Ureter (tissue), 1 donor: ENCODE measurements around the gene TECPR2. TPM values are rescaled to one million over a fixed set of nuclear protein-coding genes. Genes with fewer than 3 reads are reported as not detected.

Experiments
- DNase-seq: peaks from one replicate; pipeline ENCODE4 v3.0.0-alpha.2; 2020; ENCODE audit warnings: low spot score
- total RNA-seq: library from RNA; stranded (reverse); gene quantifications from one replicate; pipeline ENCODE4 v1.2.4, GENCODE V29; 2023
- donor health status: DM: yes; HTN: yes; CAD: no.

The TECPR2 gene
- total RNA-seq, 1 donor from 2014 or later, result 36.3 TPM

DNA sequence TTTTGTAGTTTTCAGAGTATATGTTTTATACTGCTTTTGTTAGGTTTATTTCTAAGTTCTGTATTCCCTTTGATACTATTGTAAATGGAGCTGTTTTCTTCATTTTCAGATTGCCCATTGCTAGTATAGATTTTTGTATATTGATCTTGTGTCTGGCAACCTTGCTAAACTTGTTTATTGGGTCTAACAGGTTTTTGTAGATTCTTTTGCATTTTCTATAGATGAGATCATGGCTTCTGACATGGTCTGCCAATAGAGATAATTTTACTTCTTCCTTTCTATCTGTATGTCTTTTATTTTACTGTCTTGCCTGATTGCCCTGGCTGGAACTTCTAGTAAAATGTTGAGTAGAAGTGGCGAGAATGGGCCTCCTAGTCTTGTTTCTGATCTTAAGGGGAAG is 106.5 kb downstream of the TECPR2 start:
- no peak for DNase-seq

- DNase-seq, result no peak
These were observed 109.4 kb downstream of the TECPR2 start for GRCh38 chr14:102471921-102472790.

DNA sequence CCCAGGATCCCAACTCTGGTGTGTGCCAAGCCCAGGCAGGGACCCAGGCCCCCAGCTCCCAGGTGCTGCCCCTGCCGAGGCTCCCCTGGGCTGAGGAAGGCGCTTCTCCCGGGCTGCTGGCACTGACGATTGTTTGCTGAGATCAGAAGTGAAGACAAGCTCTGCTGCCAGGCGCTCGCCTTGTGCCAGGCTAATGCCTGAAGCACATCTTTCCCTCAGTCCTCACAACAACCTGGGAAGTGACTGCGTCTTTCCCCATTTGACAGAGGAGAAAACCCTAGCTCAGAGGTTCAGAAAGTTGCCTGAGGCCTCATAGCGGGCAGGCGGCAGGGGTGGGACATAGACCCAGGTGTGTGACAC is 110.0 kb downstream of the TECPR2 start:
- no peak for DNase-seq

DNA sequence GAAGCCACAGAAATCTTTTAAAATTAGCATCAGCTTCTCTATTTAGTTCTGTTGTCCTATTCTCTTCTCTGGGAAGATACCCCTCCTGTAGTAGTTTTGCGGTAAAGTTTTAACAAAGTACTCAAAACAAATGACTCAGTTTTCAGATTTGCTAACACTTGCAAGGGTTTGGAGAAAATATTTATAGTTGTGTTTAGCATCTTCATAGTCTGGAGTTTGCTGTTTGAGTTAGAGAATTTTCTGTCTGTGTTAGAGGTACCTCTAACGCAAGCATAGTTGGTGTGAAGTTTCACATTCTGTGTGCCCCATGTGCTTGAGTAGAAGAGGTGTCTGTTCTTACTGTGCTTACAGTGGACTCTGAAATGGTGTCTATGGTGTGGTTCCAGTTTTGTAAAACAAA is 110.8 kb downstream of the TECPR2 start:
- no peak for DNase-seq

- peak; percentile 69 for DNase-seq
These were observed 112.2 kb downstream of the TECPR2 start for GRCh38 chr14:102474934-102475333.

DNA sequence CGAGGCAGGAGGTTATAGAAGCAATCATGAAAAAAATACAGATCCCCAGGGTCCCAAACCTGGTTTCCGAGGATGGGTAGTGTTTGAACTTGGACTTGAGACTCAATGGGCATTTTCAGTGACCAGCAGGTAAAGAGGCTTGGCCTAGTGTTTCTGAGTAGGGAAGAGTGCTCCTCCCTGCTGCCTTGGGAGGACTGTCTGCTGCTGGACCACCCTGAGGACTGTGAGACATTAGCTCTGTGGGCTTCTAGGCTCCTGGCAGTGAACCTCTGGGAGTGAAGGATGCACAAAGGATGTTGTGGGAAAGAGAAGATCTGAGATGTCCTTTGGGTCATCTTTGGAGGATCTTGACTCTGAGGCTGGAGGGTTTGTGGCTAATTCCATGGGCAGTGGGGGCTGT is 116.4 kb downstream of the TECPR2 start:
- no peak for DNase-seq

DNA sequence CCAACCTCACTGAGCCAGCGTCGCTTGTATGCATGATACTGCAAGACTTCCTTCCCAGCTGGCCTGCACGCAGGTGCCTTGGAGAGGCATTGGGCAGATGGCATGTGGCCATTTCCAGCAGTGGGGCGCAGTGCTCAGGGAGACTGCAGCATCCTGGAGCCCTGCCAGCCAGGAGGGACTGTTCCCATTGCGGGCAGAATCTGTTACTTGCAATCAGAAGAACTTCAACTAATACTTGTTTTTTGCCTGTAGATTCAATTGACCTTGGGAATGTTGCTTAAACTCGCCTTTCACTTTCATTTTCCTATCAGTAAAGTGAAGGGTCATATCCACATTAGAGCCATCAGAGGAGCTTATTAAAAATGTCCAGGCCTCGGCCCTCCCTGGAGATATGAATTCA is 117.0 kb downstream of the TECPR2 start:
- DNase-seq, result no peak

- no peak for DNase-seq
These were observed 118.6 kb downstream of the TECPR2 start for GRCh38 chr14:102481371-102481770.

DNA sequence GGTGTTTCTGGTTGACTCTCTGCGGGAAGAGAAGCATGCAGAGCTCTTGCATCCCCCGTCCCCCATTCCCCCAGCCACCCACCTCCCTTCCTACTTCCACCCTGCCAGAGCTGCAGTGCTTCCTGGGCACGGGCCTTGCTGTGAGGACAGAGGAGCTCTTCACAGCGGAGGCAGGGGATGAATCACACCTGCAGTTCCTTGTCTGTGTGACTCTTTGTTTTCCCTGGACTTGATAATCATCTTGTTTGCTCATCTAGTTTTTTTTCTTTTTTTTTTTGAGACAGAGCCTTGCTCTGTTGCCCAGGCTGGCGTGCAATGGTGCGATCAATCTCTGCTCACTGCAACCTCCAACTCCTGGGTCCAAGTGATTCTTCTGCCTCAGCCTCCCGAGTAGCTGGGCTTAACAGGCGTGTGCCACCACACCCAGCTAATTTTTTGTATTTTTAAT is 119.1 kb downstream of the TECPR2 start:
- DNase-seq, result no peak

DNA sequence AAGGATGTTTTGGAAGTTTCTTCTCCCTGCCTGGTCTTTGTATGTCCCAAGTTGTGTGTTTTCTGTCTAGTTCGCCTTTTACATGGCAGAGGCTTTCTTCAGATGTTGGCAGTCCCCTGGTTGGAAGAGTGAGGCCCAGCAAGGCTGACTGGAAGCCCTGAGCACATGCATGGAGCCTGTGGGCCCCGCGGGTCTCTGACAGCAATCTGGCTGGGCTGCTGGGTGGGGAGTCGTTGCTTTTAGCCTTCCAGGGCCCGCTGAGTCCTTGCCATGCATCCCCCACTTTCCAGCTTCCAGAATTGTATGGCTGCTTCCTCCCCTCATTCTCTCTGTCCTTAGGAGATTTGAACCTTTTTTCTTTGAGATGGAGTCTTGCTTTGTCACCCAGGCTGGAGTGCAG is 121.6 kb downstream of the TECPR2 start:
- no peak for DNase-seq

DNA sequence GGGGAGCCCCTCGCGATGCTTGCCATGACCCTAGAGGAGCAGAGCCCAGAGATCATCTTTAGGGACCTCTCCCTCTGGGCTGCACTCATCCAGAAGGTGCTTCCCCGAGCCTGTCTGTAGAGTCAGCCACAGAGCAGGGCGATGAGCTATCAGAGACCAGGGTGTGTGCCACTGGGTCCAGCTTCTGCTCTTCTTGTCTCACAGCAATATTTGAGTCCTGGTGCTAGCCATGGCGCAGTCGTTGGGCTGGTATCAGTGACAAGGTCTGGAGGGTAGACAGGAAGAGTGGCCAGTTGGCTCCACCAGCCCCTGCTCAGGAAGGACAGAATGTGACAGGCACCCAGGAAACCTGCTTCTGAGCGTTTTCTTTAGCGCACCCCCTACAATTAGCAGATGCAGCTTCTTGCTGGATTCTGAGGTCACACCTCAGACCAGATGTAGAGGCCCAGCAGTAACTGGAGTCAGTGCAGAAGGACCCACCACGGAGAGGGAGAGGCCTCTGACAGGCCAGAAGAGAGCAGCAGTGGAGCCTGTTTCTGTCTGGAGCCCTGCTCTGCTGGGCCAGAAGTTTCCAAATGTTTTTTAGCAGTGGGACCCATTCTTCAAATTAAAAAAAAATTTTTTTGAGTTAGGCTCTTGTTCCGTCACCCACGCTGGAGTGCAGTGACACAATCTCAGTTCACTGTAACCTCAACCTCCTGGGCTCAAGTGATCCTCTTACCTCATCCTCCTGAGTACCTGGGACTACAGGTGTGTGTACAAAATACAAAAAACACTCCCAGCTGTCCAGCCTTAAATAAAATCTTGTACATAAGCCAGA is 123.2 kb downstream of the TECPR2 start:
- no peak for DNase-seq

GRCh38 chr14:102486513-102487203 is 123.9 kb downstream of the TECPR2 start:
- no peak for DNase-seq

GRCh38 chr14:102487204-102487577 is 124.5 kb downstream of the TECPR2 start:
- no peak for DNase-seq

DNA sequence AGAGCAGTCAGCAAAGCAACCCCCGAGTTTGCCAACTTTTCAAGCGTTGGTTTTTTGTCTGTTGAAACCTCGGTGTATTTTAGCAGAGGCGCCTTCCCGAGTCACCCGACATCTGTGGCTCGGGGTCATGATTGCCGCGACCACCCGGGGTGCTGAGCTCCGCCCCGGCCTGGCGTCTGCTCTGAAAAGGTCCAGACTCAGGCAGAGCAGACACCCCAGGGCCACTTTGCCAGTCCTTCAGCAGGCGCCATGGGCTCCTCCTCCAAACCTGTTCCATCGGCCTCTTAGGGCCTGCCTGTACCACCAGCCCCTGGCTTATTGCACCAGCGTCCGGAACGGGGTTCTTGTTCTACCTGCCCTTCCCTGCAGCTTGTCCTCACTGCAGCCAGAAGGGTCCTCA is 127.7 kb downstream of the TECPR2 start:
- no peak for DNase-seq

DNA sequence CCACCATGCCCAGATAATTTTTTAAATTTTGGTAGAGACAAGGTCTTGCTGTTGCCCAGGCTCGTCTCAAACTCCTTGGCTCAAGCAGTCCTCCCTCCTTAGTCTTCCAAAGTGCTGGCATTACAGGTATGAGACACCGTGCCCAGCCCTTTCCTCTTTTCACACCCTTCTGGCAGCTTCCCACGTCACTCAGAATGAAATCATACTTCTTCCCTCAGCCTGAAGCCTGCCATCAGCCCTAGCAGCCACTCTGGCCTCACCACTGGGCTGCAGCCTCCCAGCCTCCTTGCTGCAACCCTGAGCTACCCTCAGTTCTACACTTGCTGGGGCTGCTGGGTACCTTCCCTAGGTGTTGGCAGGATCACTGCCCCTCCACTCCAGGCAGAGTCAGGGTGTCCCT is 128.6 kb downstream of the TECPR2 start:
- no peak for DNase-seq

DNA sequence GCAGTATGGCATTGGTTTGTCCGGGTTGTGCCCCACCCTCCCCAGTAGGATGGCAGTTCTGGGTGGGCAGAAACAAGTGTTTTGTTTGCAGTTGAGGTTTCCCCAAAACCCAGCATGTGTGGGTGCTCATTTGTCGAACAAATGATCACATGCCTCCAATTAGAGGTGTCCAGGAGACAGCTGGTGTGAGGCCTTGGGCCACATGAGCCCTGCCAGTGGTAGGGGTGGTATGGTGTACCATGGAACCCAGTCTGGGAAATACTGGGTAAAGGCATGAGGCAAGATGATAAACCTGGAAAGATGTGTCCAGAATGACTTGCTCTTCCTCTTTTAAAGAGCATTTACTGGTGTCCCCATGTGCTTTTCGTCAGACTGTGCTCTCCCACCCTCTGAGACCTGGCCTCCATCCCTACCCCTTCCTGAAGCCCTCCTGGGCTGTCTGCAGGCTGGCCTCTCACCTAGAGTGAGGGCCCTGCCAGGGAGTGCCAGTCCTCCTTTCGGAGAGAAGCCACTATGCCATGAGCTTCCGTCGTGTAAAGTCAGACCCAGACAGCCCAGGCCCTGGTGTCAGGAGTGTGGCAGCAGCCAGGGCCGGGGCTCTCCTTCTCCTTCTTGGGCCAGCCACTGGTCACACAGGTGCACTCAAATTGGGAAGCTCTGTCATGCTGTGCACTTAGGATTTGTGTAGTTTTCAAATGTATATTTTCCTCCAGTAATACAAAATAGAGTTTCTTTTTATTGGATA is 129.2 kb downstream of the TECPR2 start:
- DNase-seq, result no peak

DNA sequence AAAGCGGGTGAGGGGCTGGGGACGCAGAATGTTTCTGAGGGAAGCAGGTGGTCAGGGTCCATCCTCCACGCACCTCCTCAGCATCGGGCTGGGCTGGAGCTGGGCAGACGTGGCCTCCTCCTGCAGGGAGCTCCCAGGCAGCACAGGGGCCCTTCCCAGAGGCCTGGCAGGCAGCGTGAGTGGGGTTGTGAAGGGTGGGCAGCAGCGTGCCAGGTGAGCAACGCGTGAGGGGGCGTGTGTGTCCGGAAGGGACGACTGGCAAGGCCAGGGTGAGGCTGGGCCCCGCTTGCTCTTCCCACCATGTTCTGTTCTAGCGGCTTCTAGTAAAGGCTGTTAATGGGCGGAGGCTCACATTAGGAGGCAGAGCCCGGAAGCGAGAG is 129.8 kb downstream of the TECPR2 start:
- DNase-seq, result no peak

DNA sequence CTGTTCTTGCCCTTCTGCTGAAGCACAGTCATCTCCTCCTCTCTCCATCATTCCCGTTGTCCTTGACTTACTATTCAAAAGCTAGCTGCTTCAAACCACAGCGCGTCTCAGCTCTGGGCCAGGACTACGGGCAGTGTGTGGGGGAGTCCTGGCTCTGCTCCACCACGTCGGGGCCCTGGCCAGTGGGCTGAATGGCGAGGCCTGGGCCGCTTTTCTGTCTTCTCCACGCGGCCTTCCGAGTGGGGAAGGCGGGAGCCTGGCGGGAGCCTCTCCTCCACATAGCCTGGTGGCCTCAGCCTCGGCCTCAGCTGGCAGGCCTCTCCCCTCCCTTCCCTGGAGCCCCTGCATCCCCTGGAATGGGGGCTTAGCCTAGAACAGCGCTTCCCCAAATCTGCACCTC is 130.4 kb downstream of the TECPR2 start:
- no peak for DNase-seq

GRCh38 chr14:102493585-102493984 is 130.8 kb downstream of the TECPR2 start:
- no peak for DNase-seq

- DNase-seq, result no peak
These were observed 133.0 kb downstream of the TECPR2 start for GRCh38 chr14:102495491-102496330.

- no peak for DNase-seq
These were observed 133.6 kb downstream of the TECPR2 start for GRCh38 chr14:102496331-102496691.
